GM19025 (cell line): ENCODE measurements around the gene PRKAR1B.

ENCODE experiments used
- ATAC-seq: cut with Tn5 transposase; IDR thresholded peaks from one replicate; pipeline ENCODE4 v1.9.1; 2021; ENCODE audit warnings: mild to moderate bottlenecking, low read depth, moderate library complexity; ENCODE audit not compliant: unreplicated experiment

PRKAR1B gene

DNA sequence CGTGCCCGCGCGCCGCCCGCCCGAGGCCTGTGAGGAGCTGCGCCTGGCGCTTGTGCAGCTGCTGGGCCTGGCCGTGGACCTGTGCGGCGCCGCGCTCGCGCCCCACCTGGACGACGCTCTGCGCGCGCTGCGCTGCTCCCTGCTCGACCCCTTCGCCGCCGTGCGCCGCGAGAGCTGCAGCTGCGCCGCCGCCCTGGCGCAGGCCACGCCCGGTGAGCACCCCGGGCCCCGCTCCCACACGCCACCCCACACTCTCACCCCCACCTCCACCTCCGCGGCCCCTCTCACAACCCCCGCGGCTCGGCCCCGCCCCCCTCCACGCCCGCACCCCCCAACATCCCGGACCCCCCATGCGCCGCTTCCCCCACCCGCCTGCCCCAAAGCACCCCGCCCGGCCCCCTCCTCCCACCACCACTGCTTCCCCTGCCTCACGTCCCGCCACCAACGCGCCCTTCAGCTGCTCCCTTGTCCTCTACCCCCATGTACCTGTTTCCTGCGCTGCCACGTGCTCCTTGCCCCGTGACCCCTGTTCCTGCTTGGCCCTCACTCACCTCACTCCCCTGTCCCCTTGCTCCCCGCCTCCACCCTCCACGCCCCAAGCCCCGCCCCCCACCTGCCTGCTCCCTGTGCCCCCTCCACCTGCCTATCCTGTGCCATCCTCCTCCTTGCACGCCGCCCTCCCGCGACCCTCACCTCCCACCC, at the start of gene PRKAR1B:
PRKAR1B (minus strand) TSS at position 178 of the 702 bp plus-strand sequence. CDS start 15,776 bp downstream, outside the sequence.
- ATAC-seq = peak; percentile 55

DNA sequence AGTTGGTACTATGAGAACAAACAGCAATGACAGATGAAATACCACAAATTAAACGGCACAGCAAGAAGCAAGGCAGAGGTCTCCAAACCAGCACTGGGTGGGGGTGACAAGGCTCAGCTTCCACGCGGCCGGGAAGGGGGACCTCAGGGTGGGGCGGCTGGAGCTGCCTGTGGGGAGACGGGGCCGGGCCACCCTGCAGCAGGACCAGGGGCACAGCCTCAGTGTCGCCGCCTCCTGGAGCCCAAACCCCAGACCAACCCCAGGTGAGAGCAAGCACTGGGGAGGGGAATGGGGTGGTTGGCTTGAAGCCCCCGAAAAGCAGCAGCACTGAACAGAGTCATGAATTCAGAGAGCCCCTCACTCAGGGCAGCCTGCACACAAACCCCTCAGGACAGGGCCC, 49.3 kb upstream of the PRKAR1B start:
- no peak for ATAC-seq

DNA sequence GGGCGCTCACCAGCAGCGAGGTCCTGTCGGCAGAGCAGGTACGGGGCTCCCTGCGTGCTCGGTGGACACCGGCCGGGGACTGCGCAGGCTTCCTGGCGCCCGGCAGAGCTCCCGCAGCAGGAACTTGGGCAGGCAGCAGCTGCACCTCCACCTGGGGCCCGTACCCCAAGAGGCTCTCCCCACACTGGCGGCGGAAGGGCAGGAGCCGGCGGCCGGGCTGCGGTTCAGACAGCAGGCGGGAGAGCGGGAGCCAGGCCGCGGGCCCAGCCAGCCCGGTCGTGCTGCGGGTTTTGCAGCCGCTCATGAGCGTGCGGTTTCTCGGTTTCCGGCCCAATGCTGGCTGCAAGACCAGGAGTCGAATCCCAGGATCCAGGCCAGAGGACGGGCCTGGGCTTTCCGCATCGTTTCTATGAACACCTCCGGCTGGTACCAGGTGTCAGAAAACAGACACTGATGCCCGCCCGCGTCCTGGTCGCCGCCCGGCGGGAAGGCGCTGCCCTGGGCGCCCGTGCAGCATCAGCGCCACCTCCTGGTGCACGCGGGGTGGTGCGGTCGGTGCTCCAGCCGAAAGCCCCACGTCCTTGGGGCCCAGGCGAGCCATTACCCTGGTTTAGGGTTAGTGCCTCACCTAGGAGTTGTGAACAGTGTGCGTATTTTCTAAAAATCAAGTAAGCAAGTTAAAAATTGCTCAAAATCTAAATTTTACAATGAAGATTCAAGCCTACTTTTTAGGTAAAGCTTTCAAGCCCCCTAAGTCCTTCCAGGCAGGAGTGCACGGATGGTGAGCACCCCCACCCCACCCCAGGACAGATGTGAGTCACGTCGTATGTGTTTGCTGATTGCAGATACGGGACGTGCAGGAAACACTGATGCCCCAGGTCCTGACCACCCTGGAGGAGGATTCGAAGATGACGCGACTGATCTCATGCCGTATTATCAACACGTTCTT, 47.4 kb upstream of the PRKAR1B start:
- no peak for ATAC-seq

DNA sequence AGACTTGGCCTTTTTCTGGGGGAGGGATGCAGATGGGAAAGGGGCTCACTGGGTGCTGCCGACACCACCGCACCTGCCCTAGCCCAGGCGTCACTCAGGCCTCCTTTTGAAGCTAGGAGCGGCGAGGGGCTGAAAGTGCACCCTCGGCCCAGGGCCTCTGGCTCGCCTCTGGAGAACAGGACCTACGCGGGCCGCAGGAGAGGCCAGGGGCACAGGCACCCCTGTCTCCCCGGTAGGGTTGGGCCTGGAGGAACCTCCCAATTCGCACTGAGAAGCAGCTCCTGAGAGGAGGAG, 46.5 kb upstream of the PRKAR1B start:
- ATAC-seq = no peak

DNA sequence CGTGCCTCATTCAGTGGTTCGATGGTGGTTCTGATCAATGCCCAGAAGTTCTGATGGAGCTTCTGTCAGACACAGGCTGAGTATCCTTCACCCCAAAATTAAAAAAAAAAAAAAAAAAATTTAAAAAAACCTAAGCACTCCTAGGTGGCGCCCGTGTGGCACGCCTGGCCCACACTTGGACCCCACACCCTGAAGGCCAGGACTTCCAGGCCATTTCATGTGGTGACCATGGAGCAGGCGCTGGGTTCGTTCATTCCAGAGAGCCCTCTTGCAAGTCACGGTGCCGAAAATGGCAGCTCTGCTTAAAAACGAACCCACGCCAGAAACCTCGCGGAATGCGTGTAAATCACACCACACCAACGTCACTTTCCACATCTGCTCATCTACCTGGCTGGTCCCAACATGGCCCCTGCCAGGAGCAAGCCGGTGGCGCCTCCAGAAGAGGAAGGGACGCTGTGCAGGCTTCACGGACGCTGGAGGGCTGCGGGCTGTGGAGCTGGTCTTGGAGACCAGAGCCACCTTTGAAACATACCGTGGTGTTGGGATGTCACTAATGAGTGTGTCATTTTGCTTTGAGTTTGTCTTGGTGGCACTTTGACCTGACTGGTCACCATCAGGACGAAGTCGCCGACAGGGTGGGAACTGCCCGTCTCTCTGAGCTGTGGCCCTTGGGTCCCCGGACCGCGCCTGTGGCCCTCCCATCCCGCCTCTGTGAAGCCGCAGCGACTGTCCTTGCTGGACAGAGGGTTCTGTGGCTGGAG, 46.0 kb upstream of the PRKAR1B start:
- no peak for ATAC-seq

DNA sequence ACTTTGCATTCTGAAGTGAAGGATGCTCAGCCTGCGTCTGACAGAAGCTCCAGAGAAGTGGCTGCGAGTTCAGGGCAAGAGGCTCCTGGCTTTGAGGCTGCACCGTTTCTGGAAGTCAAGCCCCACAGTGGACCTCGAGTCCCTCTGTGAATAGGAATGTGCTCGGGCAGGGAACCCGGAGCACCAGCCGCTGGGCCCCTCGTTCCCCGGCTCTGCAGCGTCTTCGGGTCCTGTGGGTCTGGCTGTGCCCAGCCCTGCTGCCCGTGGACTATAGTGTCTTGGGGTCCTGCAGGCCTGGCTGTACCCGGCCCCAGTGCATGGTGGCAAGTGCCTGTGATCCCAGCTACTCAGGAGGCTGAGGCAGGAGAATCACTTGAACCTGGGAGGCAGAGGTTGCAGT, 45.3 kb upstream of the PRKAR1B start:
- no peak for ATAC-seq

DNA sequence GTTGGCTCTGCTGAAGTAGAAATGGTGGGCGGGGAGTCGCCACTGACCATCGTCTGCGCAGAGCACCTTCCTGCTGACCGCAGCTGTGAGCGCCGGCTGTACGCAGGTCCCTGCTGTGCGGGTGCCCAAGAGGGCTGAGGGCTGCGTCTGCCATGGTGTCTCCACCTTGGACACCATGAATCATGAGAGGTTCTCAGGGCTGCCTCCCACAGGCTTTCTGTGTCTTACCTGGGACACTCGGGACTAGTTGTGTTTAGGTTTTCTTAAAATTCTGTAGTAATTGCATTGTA, 44.9 kb upstream of the PRKAR1B start:
- no peak for ATAC-seq

DNA sequence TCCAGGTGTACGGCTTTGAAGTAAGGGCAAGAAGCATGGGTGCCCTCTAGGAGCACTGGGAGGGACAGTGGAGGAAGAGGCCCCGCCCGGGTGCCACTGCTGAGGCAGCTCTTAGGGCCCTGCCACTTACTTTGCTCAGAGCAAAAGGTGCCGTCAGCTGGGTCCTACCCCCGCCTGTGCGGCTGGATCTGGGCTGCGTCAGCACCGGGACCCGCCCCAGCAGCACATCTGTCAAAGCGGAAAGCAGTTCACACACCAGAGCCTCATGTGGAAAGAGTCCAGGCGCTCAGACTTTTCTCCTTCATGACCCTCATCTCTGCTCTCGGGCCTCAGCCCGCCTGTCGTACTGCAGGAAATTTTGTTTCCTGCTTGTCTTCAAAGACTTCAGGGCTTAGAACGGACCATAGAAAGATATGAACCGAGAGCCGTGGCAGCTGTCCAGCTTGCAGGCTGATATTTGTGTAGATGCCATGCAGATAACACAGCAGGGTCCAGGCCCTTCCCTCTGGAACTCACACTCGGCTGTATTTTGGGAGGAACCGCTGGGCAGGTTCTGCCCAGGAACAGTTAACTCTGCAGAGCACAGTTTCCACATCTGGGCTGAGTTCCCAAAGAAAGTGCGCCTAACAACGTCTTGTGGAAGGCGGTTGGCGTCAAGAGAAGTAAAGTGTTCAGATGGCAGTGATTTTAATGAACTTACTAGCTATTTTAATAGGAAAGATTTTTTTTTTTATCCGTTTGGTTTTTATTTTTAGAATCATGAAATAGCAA, 44.3 kb upstream of the PRKAR1B start:
- no peak for ATAC-seq

DNA sequence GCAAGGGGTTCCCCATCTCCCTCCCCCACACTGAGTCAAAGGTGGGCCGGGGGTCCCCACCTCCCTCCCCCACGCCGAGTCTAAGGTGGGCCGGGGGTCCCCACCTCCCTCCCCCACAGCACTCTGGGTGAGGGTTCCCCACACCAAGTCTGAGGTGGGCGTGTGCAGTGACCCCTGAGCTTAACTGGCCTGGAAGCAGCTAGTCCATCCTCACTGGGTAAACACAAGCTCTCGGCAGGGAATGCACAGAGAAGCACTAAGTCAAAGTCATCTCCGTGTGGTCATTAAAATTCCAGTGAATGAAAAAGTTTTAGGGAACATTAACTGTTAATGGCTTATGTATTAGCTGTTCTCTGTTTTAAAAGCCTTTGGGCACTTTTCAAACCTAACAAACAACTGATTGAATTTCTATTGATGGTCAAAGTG, 43.7 kb upstream of the PRKAR1B start:
- no peak for ATAC-seq

DNA sequence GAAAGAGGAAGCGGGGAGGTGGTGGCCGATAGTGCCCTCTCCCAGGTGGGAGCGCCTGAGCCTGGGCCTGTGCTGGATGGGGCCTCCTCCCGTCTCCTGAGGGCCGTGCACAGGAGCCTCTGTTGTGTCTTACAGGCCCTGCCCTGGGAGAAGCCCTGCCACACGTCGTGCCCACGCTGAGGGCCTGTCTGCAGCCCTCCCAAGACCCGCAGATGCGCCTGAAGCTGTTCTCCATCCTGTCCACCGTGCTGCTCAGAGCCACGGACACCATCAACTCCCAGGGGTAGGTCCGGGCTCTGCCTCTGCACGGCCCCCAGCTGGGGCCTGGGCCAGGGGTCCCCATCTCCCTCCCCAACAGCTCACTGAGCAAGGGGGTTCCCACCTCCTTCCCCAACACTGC, 43.3 kb upstream of the PRKAR1B start:
- no peak for ATAC-seq

DNA sequence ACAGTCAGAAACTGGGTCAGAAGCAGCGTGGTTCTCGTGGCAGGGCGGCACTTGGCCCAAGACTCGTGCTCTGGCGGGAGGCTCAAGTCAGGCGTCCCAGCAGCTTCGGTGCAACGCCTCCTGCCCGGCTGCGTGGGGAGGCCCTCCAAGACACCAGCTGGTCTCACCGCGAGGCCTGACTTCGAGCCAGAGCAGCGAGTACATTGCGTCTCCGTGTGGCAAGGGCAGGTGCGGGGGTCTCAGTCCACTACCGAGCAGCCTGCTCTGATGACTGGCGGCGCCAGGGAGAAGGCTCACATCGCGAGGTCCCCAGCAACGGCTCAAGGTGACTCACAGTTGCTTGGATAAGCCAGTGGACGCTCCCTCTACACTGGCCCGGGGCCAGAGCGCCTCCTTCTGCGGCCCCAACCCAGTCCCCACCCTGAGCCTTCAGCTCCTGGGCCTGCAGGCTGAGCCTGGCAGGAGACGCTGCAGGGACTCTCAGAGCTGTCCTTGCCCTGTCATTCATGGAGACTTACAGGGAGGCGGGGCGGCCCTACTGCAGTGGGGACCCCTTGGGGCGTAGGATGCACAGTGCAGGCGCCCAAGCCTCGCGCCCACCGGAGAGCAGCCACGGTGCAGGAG, 41.9 kb upstream of the PRKAR1B start:
- ATAC-seq = no peak

DNA sequence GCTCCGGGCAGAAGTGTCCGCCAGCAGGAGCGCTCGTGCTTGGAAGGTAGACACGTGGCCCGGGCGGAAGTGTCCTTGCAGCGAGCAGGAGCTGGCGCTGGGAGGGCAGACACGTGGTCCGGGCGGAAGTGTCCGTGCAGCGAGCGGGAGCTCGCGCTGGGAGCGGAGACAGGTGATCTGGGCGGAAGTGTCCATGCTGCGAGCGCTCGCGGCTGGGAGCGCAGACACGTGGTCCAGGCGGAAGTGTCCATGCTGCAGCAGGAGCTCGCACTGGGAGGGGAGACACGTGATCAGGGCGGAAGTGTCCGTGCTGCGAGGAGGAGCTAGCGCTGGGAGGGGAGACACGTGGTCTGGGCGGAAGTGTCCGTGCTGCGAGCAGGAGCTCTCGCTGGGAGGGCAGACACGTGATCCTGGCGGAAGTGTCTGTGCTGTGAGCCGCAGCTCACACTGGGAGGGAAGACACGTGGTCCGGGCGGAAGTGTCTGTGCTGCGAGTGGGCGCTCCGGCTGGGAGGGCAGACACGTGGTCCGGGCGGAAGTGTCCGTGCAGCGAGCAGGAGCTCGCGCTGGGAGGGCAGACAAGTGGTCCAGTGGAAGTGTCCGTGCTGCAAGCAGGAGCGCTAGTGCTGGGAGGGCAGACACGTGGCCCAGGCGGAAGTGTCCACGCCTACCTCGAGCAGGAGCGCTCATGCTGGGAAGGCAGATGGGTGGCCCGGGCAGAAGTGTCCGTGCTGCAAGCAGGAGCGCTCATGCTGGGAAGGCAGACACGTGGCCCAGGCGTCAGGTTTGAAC, 41.1 kb upstream of the PRKAR1B start:
- ATAC-seq = no peak

DNA sequence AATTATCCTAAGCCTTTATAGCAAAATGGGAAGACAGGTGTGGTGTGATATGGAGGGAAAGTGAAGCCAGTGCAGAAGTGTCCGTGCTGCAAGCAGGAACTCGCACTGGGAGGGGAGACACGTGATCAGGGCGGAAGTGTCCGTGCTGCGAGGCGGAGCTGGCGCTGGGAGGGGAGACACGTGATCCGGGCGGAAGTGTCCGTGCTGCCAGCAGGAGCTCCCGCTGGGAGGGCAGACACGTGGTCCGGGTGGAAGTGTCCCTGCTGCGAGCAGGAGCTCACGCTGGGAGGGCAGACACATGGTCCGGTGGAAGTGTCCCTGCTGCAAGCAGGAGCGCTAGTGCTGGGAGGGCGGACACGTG, 40.5 kb upstream of the PRKAR1B start:
- no peak for ATAC-seq

DNA sequence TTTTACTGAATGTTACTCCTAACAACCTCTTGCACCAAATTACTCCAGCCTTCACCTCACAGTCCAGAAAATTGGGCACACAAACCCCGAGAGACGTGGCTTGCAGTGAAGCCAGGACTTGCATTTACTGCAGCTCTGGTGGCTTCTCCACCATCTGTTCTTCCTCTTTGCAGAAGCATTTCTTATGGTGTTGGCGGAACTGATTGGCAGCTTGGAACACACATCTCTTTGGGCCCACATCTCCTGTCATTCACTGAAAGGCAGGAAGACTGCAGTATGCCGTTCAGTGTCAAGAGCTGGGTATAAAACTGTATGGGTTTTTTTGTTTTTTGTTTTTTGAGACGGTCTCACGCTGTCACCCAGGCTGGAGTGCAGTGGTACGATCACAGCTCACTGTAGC, 38.3 kb upstream of the PRKAR1B start:
- no peak for ATAC-seq

DNA sequence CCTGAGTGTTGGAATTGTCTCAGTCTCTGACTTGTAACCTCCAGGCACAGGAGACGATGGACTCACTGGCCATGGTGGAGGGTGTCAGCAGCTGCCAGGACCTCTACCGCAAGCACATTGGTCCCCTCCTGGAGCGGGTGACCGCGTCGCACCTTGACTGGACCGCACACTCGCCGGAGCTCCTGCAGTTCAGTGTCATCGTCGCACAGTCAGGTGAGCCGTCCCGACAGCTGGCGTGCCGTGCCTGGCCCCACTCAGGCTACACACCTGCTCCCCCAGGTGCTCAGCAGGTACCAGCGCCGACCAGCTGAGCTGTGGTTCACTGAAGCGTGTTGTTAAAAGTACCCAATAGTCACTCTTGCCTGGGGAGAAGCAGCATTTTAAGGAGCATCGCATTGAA, 36.7 kb upstream of the PRKAR1B start:
- ATAC-seq = no peak

DNA sequence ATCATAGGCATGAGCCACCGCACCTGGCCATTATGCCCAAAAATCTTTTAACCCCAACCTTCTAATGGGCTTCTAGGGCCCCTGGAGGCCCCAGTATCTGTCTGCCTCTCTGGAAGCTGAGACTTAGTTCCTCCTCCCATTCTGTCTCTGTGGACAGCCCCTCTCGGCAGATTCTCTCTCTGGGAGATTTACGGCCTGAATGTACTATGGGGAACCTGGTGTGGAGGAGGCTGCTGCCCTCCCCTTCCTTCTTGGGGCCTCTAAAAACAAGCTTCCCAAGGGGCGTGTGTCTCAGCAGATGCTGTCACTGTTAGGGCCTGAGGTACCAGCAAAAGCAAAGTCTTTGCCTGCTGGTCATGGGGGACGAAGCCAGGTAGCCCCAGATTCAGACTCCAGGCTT, 35.8 kb upstream of the PRKAR1B start:
- no peak for ATAC-seq

DNA sequence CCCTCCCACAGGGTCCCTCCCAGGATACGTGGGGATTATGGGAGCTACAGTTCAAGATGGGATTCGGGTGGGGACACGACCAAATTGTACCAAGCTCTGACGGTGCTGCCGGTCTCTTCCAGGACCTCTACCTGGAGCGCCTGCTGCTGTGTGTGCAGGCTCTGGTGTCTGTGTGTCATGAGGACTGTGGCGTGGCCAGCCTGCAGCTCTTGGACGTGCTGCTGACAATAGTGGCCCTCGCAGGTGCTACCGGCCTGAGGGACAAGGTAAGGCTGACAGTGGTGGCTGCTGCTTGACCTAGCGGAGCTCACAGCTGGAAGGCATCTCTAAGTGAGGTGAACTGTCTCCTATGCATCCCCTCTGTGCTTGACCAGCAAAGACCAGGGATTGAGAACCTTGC, 34.5 kb upstream of the PRKAR1B start:
- no peak for ATAC-seq

DNA sequence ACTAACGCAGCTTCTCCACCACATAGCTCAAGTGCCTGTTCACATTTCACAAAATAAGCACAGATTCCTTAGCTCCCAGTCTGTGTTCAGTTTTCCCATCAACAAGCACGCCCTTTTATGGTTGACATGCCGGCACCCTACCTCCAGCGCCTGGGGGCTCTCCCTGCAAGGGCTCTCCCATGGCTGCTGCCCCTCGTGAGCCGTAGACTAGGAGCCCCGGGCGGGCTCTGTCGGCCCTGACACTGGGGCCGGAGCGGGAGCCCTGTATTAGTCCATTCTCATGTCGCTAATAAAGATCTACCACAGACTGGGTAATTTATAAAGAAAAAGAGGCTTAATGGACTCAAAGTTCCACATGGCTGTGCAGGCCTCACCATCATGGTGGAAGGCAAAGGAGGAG, 34.0 kb upstream of the PRKAR1B start:
- ATAC-seq = no peak

DNA sequence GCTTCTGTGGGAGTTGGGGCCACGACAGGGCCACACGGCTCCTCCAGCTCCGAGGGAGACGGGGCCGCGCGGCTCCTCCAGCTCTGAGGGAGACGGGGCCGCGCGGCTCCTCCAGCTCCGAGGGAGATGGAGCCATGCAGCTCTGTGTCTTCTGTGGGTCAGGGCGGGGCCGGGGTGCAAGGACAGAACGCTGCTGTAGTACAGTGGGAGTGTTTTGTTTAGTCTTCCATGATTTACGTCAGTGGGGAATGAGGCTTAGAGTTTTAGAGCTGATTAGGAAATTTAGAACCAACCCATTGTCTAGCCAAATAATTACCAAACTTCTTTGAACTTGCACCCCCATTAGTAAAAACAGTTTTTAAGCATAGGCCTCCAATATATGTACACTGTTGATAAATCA, 32.9 kb upstream of the PRKAR1B start:
- ATAC-seq = no peak

DNA sequence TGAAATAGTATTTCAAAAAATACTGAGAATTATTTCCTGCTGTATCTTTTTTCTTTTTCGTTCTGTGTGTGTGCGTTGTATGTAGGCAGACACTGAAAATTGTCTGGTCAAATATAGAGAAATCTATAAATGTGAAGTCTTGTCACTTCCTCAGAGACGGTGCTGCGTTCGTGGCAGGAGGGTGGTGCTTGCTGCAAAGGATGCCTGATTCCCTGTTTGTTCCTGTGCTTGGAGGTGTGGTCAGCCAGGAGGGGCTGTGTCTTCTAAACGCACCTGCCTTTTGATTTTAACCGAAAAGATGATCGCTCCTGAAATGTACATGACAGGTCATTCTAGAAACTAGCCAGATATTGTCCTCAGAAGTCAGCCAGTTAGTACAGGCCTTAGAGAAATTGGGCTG, 32.5 kb upstream of the PRKAR1B start:
- no peak for ATAC-seq
